Naive B cell (primary cell): ENCODE measurements around the gene ABCG2. TPM values are rescaled to one million over a fixed set of nuclear protein-coding genes. Genes with fewer than 3 reads are reported as not detected.

ENCODE experiments used
- ATAC-seq, 2 donors: fragments of 150-1000 bp; cut with Tn5 transposase; 2 replicates each; pipeline ENCODE4 v1.10.0; 2021; ENCODE audit warnings: low read depth in 2 of 2, mild to moderate bottlenecking in 2 of 2, moderate library complexity in 2 of 2
- DNase-seq: peaks from one replicate; pipeline ENCODE4 v3.0.0; 2022
- H3K27ac Mint-ChIP-seq, 6 donors: one replicate each; pipeline ENCODE4 v1.8.0; 2020 to 2022; ENCODE audit warnings: mild to moderate bottlenecking in 6 of 6, mixed read lengths in 6 of 6, moderate library complexity in 5 of 6, inconsistent platforms in 2 of 6
- H3K27me3 Mint-ChIP-seq, 3 donors: one replicate each; pipeline ENCODE4 v1.8.0; 2021 to 2022; ENCODE audit warnings: mixed read lengths in 3 of 3, mild to moderate bottlenecking in 1 of 3
- H3K36me3 Mint-ChIP-seq, 2 donors: one replicate each; pipeline ENCODE4 v1.8.0; 2020 to 2022; ENCODE audit warnings: mixed read lengths in 2 of 2, inconsistent platforms in 1 of 2, mild to moderate bottlenecking in 1 of 2
- H3K4me1 Mint-ChIP-seq, 3 donors: one replicate each; pipeline ENCODE4 v1.8.0; 2020 to 2022; ENCODE audit warnings: mixed read lengths in 3 of 3, inconsistent platforms in 1 of 3, mild to moderate bottlenecking in 1 of 3, moderate library complexity in 1 of 3
- H3K4me3 Mint-ChIP-seq, 8 donors: one replicate each; pipeline ENCODE4 v1.8.0; 2020 to 2022; ENCODE audit warnings: mild to moderate bottlenecking in 8 of 8, mixed read lengths in 8 of 8, moderate library complexity in 8 of 8, inconsistent platforms in 2 of 8
- H3K9me3 Mint-ChIP-seq, 7 donors: one replicate each; pipeline ENCODE4 v1.8.0; 2020 to 2022; ENCODE audit warnings: mixed read lengths in 7 of 7, mild to moderate bottlenecking in 5 of 7, inconsistent platforms in 2 of 7, moderate library complexity in 1 of 7
- polyA plus RNA-seq, 6 donors: library from polyadenylated mRNA; unstranded; fragments of 300-500 nt; fragmentation: Illumina TruSeq; gene quantifications; one replicate each; pipeline ENCODE4 v1.2.3, GENCODE V29; 2021; ENCODE audit warnings: low read depth in 6 of 6

ABCG2 gene
- polyA plus RNA-seq: 1 to 10 TPM in 1 of 6 donors, under 1 TPM in 4, not detected in 1; 0.20 to 1.1 (median 0.49) TPM

DNA sequence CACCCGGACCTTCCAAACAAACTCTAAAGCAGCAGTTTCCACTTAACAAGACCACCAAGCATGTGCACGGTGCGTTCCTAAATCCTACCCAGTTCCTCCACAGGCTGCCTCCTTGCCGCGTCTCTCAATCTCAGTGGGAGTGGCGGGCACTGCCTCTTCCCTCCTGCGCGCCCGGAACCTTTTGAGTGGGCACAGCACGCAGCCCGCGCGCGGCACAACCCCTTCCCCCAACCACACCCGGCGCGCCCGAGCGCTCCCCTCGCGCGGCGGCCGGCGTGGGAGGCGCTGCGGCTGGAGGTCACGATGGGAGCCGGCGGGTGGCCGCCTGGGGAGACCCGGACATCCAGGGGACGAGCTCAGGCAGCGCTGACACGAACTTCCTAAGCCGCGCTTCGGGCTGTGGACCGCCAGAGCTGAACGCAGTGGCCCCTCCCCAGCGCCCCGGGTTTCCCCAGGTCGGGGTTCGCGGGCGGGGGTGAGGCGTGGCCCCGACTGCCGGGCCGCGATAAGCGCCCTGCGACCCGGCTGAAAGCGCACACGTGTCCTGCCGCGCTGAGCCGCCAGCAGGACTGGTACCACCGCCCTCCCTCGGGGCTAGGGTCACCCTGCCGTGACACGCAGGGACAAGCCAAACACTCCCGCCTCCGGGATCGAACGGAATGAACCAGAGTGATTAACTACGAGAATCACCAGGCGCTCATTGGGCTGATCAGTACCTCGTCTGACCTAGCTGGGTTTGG is at the start of gene ABCG2:
Gene ABCG2 (minus strand): TSS at position 151 of the 740 bp plus-strand sequence. CDS start 18,644 bp downstream, outside the sequence.
- Mint-ChIP-seq H3K4me3 (peak within 1 kb of the TSS; percentile 71 to 91 (median 80)), H3K27ac (peak within 1 kb of the TSS in 3 of 6 donors; percentile 12 to 60 (median 37)), H3K36me3 (no peaks in the 10 kb centered on the region), H3K9me3 (peaks cover 0 to 5% (median 3%) of the 10 kb centered on the region in 7 donors), H3K27me3 (peaks cover 0 to 5% (median 0%) of the 10 kb centered on the region in 3 donors), H3K4me1 (peaks cover 5 to 13% (median 9%) of the 10 kb centered on the region in 3 donors)
- ATAC-seq (peak; percentile 95 to 96), DNase-seq (peak; percentile 46)

DNA sequence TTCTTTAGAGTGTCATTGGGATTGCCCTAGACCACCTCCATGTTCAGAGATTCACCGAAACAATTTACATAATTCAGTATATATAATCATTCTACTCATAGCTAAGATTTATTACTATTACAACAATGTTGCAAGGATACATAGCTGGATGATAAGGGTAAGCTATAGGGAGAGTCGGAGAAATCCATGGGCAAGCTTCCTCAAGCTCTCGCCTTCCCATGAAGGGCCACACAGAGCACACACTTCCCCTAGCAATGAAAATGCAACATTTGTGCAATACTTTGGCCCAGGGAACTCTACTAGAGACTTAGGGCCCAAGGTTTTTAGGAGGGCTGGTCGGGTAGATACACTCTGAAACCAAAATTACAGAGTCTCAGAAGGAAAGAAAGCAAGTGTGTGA is 49.7 kb upstream of the ABCG2 start:
- Mint-ChIP-seq H3K27ac (no peak overlapping the region), H3K4me1 (no peaks in the 10 kb centered on the region), H3K4me3 (no peak overlapping the region), H3K36me3 (no peaks in the 10 kb centered on the region), H3K9me3 (no peaks in the 10 kb centered on the region), H3K27me3 (no peaks in the 10 kb centered on the region)
- ATAC-seq (no peak), DNase-seq (no peak)

DNA sequence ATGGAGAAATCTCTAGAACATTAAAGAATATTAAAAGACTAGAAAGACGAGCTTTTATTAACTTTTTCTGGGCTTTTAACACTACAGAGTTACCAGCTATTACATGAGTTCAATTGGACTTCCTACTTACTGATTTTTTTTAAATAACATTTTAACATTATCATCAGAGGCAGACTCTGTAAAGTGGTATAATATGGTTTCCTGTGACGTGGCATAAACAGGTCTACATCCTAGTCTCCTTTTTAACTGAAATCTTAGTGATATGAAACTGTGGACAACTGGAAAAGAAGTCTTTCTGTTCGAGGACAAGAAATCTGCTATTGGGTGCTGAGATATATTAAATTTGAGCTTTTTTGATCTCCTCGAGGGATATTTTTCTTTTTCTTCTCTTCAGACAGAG is 48.7 kb upstream of the ABCG2 start:
- Mint-ChIP-seq H3K4me1 (no peaks in the 10 kb centered on the region), H3K36me3 (no peaks in the 10 kb centered on the region), H3K27me3 (no peaks in the 10 kb centered on the region), H3K27ac (no peak overlapping the region), H3K4me3 (no peak overlapping the region), H3K9me3 (no peaks in the 10 kb centered on the region)
- DNase-seq (no peak), ATAC-seq (no peak)

DNA sequence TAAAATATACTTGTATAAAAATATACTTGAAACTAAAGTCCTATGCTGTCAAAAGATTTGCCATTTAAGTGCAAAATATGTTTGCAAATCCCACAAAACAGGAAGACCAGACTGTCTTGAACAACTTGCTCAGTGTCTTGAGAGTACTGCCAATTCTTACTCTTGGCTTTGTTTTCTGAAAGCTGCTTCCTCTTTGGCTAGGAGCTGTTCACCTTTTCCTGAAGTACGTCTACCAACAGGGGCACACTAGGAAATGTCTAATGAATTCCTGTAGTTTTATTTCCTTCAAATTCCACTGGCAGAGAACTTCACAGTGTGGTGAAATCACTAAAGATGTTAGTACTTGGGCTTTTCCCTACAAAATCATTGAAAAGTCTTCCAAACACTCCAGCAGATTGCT is 46.4 kb upstream of the ABCG2 start:
- Mint-ChIP-seq H3K27ac (no peak overlapping the region), H3K9me3 (no peaks in the 10 kb centered on the region), H3K27me3 (no peaks in the 10 kb centered on the region), H3K36me3 (no peaks in the 10 kb centered on the region), H3K4me3 (no peak overlapping the region), H3K4me1 (no peaks in the 10 kb centered on the region)
- ATAC-seq: no peak
- no peak for DNase-seq

DNA sequence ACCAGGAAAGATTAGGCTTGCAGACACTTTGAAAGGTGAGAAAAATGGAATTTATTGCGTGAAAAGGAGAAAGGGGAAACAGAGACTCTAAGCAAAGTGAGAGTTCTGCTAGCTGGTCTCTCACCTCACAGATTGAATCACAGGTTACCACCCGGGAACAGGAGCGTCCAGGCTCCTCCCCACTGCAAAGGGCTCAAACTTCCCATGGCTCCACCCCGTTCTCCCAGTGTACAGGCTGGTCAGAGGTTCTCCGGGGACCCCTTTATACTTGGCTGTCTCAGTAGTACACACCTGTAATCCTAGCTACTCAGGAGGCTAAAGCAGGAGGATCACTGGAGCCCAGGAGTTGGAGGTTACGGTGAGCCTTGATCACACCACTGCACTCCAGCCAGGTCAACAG is 44.0 kb upstream of the ABCG2 start:
- H3K27me3 Mint-ChIP-seq: no peaks in the 10 kb centered on the region
- DNase-seq (no peak), ATAC-seq (no peak)
- H3K9me3 Mint-ChIP-seq: no peaks in the 10 kb centered on the region
- no peak overlapping the region for H3K27ac Mint-ChIP-seq
- H3K4me1 Mint-ChIP-seq: no peaks in the 10 kb centered on the region
- no peak overlapping the region for H3K4me3 Mint-ChIP-seq
- no peaks in the 10 kb centered on the region for H3K36me3 Mint-ChIP-seq

DNA sequence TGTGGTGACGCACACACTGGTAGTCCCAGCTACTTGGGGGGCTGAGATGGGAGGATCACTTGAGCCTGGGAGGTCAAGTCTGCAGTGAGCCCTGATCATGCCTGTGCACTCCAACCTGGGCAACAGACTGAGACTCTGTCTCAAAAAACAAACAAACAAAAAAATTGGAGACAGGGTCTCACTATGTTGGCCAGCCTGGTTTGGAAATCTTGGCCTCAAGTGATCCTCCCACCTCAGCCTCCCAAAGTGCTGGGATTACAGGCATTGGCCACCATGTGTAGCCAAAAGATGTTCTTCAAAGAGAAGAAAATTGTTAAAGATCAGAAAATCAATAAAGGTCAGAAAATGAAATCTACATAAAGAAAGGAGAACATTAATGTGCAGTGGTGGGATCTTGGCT is 41.7 kb upstream of the ABCG2 start:
- no peak overlapping the region for H3K4me3 Mint-ChIP-seq
- H3K36me3 Mint-ChIP-seq: no peaks in the 10 kb centered on the region
- H3K9me3 Mint-ChIP-seq: no peaks in the 10 kb centered on the region
- ATAC-seq (no peak), DNase-seq (no peak)
- no peaks in the 10 kb centered on the region for H3K4me1 Mint-ChIP-seq
- H3K27me3 Mint-ChIP-seq: no peaks in the 10 kb centered on the region
- no peak overlapping the region for H3K27ac Mint-ChIP-seq

DNA sequence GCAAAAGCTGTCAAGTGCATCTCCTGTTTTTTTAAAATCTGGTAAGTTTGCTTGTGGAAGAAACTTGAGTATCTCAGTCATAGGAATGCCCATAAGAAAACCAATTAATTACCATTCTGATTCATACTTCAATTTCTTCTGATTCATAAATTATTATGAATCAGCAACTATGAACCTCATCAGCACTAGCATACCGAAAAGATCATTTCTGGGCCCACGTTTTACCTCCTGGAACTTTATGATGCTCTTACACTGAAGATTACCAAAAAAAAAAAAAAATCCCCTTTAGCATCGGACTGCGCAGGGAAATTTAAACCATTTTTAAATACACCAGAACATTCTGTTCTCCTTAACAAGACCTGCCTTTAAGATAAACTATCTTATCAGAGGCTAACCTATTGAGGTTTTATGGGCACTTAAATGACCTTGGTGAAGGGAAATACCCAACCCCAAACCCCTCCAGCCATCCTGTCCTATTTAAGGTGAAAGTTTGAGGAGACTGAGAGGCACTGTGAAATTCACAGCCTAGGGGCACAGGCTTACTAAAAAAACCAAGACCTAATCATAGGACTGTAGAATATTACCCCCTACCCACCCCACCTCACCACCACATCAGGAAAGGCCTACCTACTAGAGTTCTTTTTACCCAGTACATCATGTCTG is 38.2 kb upstream of the ABCG2 start:
- ATAC-seq (no peak), DNase-seq (no peak)
- Mint-ChIP-seq H3K9me3 (no peaks in the 10 kb centered on the region), H3K4me3 (no peak overlapping the region), H3K36me3 (no peaks in the 10 kb centered on the region), H3K27me3 (no peaks in the 10 kb centered on the region), H3K27ac (peak overlapping the region in 1 of 6 donors; percentile 56), H3K4me1 (no peaks in the 10 kb centered on the region)

DNA sequence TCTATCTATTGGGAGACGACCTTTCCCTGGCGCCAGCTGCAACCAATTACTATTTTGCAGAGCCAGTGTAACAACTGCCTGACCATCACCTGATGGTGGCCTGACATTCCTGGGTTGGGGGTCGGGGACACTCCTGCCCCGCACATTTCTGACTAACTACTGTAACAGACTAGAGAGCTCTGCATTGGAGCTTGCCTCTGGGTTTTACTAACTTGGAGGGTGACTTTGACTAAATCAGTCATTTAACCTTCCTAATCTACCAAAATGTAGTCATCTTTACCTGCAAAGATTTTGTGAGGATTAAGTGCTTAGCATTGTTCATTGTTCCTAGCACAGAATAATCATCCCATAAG is 37.5 kb upstream of the ABCG2 start:
- no peak for DNase-seq
- no peak overlapping the region for H3K4me3 Mint-ChIP-seq
- ATAC-seq: no peak
- H3K4me1 Mint-ChIP-seq: no peaks in the 10 kb centered on the region
- H3K27me3 Mint-ChIP-seq: no peaks in the 10 kb centered on the region
- no peaks in the 10 kb centered on the region for H3K9me3 Mint-ChIP-seq
- no peak overlapping the region for H3K27ac Mint-ChIP-seq
- H3K36me3 Mint-ChIP-seq: no peaks in the 10 kb centered on the region

DNA sequence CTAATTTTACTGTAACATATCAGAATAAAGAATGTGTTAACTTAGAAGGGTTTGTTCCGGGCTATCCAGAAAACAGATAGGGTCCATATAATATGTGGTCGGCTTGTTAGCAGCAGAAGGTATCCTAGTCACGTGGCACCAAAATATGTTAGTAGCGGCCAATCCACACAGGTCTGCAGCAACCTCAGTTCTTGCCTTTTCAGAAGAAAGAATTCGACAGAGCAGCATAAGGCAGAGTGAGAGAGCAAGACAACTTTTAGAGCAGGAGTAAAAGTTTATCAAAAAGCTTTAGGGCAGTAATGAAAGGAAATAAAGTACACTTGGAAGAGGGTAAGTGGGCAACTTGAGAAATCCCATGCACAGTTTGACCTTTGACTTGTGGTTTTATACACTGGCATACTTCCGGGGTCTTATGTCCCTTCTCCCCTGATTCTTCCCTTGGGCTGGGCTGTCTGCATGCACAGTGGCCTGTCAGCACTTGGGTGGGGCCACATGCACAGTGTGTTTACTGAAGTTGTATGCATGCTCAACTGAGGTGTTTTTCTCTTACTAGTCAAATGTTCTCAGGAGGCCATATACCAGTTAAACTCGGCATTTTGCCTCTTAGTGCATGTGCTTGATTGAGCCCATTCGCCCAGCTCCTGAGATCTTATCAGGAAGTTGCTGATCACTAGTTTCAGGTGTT is 37.0 kb upstream of the ABCG2 start:
- Mint-ChIP-seq H3K4me1 (no peaks in the 10 kb centered on the region), H3K9me3 (no peaks in the 10 kb centered on the region), H3K4me3 (peak overlapping the region in 1 of 8 donors; percentile 16), H3K27me3 (no peaks in the 10 kb centered on the region), H3K36me3 (no peaks in the 10 kb centered on the region), H3K27ac (no peak overlapping the region)
- DNase-seq (no peak), ATAC-seq (no peak)

DNA sequence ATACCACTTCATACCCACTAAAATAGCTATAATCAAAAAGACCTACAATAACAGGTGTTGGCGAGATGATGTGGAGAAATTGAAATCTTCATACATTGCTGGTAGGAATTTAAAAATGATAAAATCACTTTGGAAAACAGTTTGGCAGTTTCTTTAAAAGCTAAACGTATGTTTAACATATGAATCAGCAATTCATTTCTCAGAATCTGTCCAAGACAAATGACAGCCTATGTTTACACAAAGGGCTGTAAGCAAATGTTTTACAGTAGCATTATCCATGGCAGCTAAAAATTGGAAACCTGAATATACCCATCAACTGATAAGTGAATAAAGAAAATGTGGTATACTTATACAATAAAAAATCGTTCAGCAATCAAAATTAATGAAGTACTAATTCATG is 33.0 kb upstream of the ABCG2 start:
- no peaks in the 10 kb centered on the region for H3K9me3 Mint-ChIP-seq
- no peaks in the 10 kb centered on the region for H3K4me1 Mint-ChIP-seq
- ATAC-seq (no peak), DNase-seq (no peak)
- H3K36me3 Mint-ChIP-seq: no peaks in the 10 kb centered on the region
- H3K27ac Mint-ChIP-seq: no peak overlapping the region
- H3K4me3 Mint-ChIP-seq: no peak overlapping the region
- H3K27me3 Mint-ChIP-seq: no peaks in the 10 kb centered on the region

DNA sequence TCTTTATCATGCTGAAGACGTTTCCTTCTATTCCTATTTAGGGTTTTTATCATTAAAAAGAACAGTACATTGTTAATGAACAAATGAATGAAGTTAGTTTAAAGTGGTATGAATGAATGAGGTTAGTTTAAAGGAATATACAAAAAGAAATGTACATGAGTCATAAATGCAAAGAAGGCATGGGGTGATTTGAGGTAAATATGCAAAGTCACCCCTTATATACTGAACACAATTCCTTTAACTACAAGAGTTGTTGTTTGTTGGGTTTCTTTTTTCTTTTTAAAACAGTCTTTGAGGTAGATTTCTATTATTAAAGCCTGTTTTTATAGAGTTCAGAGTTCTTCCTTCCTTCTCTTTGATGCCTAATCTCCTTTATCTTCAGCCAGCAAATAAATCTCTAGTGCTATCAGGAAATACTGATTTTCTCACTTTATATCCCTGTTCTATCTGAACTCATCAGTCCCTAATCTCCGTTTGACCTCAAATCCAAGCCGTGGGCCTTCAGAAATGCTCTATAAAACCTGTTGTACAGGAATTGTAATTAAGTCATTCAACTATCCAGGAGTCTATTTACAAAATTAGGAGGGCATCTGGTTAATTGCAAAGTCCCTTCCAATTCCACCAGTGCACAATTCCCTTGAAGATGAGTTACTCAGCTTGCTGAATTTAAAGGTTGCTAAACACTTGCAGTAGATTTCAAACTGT is 31.6 kb upstream of the ABCG2 start:
- no peak overlapping the region for H3K27ac Mint-ChIP-seq
- H3K27me3 Mint-ChIP-seq: no peaks in the 10 kb centered on the region
- no peak overlapping the region for H3K4me3 Mint-ChIP-seq
- no peaks in the 10 kb centered on the region for H3K9me3 Mint-ChIP-seq
- no peaks in the 10 kb centered on the region for H3K36me3 Mint-ChIP-seq
- no peak for DNase-seq
- H3K4me1 Mint-ChIP-seq: no peaks in the 10 kb centered on the region
- no peak for ATAC-seq

DNA sequence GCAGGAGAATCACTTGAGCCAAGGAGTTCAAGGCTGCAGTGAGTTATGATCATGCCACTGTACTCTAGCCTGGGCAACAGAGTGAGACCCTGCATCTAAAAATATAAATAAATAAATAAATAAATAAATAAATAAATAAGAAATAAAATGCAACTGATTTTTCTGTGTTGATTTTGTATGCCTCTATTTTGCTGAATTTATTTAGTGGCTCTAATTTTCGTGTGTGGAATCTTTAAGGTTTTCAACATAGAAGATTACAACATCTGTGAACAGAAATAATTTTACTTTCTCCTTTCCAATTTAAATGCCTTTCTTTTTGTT is 30.9 kb upstream of the ABCG2 start:
- Mint-ChIP-seq H3K27ac (no peak overlapping the region), H3K27me3 (no peaks in the 10 kb centered on the region), H3K9me3 (no peaks in the 10 kb centered on the region), H3K4me1 (no peaks in the 10 kb centered on the region), H3K4me3 (no peak overlapping the region), H3K36me3 (no peaks in the 10 kb centered on the region)
- no peak for ATAC-seq
- DNase-seq: no peak

DNA sequence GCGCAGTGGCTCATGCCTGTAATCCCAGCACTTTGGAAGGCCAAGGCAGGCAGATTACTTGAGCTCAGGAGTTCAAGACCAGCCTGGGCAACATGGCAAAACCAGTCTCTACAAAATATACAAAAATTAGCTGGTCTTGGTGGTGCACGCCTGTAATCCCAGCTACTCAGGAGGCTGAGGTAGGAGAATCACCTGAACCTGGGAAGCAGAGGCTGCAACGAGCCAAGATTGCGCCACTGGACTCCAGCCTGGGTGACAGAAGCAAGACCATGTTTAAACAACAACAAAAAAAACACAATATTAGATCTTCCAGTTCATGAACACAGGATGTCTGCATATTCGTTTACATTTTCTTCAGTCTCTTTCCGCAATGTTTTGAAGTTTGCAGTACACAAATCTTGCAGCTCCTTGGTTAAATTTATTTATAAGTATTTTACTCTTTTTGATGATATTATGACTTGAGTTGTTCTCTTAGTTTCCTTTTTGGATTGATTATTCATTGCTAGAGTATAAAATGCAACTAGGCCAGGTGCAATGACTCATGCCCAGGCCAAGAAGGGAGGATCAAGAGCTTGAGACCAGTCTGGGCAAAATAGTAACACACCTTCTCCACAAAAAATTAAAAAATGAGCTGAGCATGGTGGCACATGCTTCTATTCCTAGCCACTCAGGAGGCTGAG is 30.4 kb upstream of the ABCG2 start:
- Mint-ChIP-seq H3K36me3 (no peaks in the 10 kb centered on the region), H3K27ac (peak overlapping the region in 1 of 6 donors; percentile 61), H3K27me3 (no peaks in the 10 kb centered on the region), H3K9me3 (no peaks in the 10 kb centered on the region), H3K4me3 (no peak overlapping the region), H3K4me1 (no peaks in the 10 kb centered on the region)
- DNase-seq: no peak
- no peak for ATAC-seq
